Gastroesophageal sphincter (tissue), 3 donors: ENCODE data around the gene RFC1.

Source experiments
- CTCF ChIP-seq, 4 experiments: fragments of 200-600 bp in 2 of 4; fragments of 450-650 bp in 2 of 4; sonication (generic) in 1 of 4; IDR thresholded peaks; one replicate each; pipeline ENCODE4 v1.5.1; 2017 to 2019; ENCODE audit warnings: antibody characterized with exemption in 4 of 4, mild to moderate bottlenecking in 2 of 4, moderate library complexity in 2 of 4
- EP300 ChIP-seq: sonication (generic); formaldehyde crosslinking; IDR thresholded peaks from one replicate; pipeline ENCODE4 v1.6.1; 2017; ENCODE audit warnings: antibody characterized with exemption, mild to moderate bottlenecking

- no peak for TF ChIP-seq CTCF (IDR thresholded peaks at IDR 0.05)
- TF ChIP-seq EP300 = no peak
These were observed 87.7 kb downstream of the RFC1 start for GRCh38 chr4:39278476-39278875.
